GM15510 (cell line): ENCODE results near the gene PLA2G1B.

Experiments
- POLR2A ChIP-seq: IDR thresholded peaks from 3 replicates; pipeline ENCODE4 v1.6.1; 2011; ENCODE audit warnings: borderline replicate concordance; ENCODE audit not compliant: insufficient read length; ENCODE audit errors: extremely low read depth

The PLA2G1B gene

DNA sequence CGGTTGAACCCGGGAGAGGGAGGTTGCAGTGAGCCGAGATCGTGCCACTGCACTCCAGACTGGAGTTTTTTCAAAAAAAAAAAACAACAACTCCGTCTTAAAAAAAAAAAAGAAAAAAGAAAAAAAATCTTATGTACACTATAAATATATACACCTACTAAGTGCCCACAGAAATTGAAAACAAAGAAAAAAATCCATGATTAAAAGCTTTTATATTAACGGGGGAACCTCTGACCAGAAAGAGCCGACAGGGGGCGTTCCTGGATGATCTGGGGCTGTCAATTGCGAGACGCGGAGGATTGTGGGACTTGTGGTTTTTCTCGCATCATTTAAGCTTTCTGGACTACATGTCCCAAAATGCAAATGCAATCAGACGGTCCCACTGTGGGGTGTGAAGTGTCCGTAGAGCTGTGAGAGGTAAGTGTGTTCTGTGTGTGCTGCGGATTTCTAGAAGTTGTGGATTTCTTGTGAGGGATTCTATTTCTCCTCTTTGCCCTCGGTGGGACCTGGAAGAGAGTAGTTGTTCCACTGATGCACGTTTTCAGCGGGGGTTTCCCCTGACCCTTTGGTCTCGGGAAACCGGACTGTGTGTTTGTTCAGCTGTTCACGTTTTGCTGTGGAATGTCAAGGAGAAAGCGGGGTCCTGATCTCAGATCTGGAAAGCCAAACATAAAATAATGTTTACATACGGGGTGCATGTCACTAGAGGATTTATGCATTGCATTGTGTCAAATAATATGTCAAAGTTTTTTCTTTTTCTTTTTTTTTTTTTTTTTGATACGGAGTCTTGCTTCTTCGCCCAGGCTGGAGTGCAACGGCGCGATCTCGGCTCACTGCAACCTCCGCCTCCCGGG is 25.4 kb downstream of the PLA2G1B start, which contains the start of gene SIRT4:
TSS of gene SIRT4 (plus strand) at position 360 of the 854 bp plus-strand sequence. CDS start 1,241 bp downstream, outside the sequence.
- TF ChIP-seq POLR2A, result peak; percentile 40

DNA sequence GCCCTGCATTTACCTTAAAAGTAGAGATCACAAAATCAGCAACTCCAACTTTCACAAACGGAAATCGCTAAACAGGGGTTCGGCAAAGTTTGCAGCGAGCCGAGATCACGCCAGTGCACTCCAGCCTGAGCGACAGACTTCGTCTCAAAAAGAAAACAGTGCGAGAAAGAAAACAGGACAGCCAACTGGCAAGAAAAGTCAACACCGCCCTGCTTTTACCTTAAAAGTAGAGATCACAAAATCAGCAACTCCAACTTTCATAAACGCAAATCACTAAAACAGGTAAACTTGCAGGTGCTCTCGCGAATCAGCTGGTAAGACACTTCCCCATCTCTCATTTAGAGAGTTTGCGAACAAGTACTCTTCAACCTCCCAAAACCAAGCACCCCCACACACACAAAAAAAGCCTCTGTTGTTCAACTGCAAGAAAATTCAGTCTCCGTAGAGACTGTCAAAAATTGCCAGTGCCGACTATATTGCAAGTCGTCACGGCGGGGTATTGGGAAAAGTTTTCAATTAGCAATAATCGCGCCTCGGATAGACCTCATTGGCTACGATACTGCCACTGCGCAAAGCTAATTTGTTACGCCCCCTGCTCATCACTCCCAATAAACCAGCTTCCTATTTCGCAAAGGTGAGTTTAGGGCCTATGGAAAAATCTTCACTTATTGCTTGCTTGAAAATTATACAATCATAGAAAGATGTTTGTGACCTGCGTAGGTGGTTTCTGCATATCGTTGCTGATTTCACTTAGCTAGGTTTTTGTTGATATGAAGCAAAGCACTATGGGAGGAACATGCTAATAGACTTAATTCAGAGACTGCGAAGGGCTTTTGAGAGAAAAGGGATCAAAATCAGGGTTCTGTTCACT is 34.7 kb downstream of the PLA2G1B start, which contains the start of gene RNU4-1:
TSS of gene RNU4-1 (minus strand) at position 577 of the 871 bp plus-strand sequence.
- peak; percentile 99 for TF ChIP-seq POLR2A

DNA sequence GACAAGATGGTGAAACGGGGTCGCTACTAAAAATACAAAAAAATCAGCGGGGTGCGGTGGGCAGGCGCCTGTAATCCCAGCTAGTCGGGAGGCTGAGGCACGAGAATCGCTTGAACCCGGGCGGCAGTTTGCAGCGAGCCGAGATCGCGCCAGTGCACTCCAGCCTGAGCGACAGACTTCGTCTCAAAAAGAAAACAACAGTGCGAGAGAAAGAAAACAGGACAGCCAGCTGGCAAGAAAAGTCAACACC is 35.2 kb downstream of the PLA2G1B start:
- TF ChIP-seq POLR2A, result no peak

- no peak for TF ChIP-seq POLR2A
These were observed 36.8 kb downstream of the PLA2G1B start for GRCh38 chr12:120290609-120291305.

DNA sequence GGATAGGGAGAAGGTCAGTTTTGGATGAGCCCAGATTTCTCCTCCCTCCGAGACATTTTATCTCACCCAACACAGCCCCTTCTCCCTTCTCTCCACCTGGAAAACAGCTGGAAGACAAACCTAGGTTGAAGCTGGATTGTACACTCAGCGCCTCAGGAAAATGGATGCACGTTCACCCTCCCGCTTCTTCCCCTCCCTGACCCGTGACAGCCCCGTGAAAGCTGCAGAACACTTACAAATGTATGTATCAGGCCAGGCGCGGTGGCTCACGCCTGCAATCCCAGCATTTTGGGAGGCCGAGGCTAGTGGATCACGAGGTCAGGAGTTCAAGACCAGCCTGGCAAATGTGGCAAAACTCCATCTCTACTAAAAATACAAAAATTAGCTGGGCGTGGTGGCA is 40.1 kb downstream of the PLA2G1B start:
- TF ChIP-seq POLR2A, result no peak

- TF ChIP-seq POLR2A, result no peak
These were observed 40.6 kb downstream of the PLA2G1B start for GRCh38 chr12:120286768-120287490.

DNA sequence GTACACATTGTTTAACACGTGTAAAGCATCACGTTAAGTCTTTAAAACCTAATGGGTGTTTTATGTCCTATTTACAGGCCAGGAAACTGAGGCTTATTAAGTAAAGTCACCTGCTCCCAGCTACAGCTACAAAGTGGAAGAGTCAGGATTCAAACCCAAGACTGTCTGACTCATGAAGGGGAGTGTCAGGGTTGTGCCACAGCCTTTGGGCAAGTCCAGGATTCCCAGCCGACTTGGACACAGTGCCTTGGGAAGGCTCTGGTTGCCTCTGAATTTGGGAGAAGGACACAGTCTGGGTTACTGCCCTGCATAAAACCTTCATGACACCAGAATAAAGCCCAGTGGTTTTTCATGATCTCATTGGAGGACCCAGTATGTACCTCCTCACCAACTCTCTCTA is 43.2 kb downstream of the PLA2G1B start:
- no peak for TF ChIP-seq POLR2A

- TF ChIP-seq POLR2A, result no peak
These were observed 44.3 kb downstream of the PLA2G1B start for GRCh38 chr12:120283318-120283717.

- TF ChIP-seq POLR2A, result no peak
These were observed 49.2 kb downstream of the PLA2G1B start for GRCh38 chr12:120278137-120279069.

GRCh38 chr12:120276734-120277133 is 50.8 kb downstream of the PLA2G1B start:
- no peak for TF ChIP-seq POLR2A
